ENCODE results near the gene TMC5.

- TF ChIP-seq, protein P1, sequence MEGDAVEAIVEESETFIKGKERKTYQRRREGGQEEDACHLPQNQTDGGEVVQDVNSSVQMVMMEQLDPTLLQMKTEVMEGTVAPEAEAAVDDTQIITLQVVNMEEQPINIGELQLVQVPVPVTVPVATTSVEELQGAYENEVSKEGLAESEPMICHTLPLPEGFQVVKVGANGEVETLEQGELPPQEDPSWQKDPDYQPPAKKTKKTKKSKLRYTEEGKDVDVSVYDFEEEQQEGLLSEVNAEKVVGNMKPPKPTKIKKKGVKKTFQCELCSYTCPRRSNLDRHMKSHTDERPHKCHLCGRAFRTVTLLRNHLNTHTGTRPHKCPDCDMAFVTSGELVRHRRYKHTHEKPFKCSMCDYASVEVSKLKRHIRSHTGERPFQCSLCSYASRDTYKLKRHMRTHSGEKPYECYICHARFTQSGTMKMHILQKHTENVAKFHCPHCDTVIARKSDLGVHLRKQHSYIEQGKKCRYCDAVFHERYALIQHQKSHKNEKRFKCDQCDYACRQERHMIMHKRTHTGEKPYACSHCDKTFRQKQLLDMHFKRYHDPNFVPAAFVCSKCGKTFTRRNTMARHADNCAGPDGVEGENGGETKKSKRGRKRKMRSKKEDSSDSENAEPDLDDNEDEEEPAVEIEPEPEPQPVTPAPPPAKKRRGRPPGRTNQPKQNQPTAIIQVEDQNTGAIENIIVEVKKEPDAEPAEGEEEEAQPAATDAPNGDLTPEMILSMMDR (IDR thresholded peaks at IDR 0.05), result no peak
- TF ChIP-seq POLR2A (IDR thresholded peaks at IDR 0.05) (no peak), EP300 (IDR thresholded peaks at IDR 0.05) (no peak)
These were observed 104.7 kb downstream of the TMC5 start for GRCh38 chr16:19522397-19522732.

Measured in tibial nerve (tissue), 4 donors.